IMR-90 (cell line): ENCODE results near the gene SRP54. TPM values are rescaled to one million over a fixed set of nuclear protein-coding genes. Genes with fewer than 3 reads are reported as not detected.

Experiments
- ATAC-seq: fragments of 200-7000 bp; cut with Tn5 transposase; 2 replicates; pipeline ENCODE4 v1.9.1; 2020; ENCODE audit warnings: low read depth, mild to moderate bottlenecking, moderate library complexity
- BruUV-seq: library from RNA; stranded (reverse); fragments of 400-500 nt; replicated peaks from 2 replicates; lab custom pipeline; 2021; lab: Mats Ljungman, UMichigan
- CTCF ChIA-PET: fragments of 300-600 bp; formaldehyde crosslinking; extraction: SDS; loops from one replicate; lab custom pipeline; 2021; ENCODE audit warnings: antibody characterized with exemption; lab: Yijun Ruan, JAX
- POLR2A ChIA-PET: fragments of 300-600 bp; sonication (Branson Sonifier 250); formaldehyde crosslinking; loops from one replicate; lab custom pipeline; 2022; ENCODE audit warnings: antibody characterized with exemption; ENCODE audit not compliant: unreplicated experiment; lab: Charles Lee
- DNase-seq: peaks from one replicate; pipeline ENCODE4 v3.0.0; 2013
- H2AFZ ChIP-seq: replicated peaks from 2 replicates; pipeline ENCODE3; 2013; ENCODE audit warnings: low read length, mild to moderate bottlenecking; ENCODE audit not compliant: poor library complexity
- H2AK5ac ChIP-seq: 2 replicates; pipeline ENCODE4 v1.6.1; 2013; ENCODE audit warnings: low read depth, low read length, inconsistent platforms
- H2AK9ac ChIP-seq: replicated peaks from 2 replicates; pipeline ENCODE3; 2013; ENCODE audit warnings: mild to moderate bottlenecking, low read depth, low read length, moderate library complexity; ENCODE audit not compliant: poor library complexity
- H2BK120ac ChIP-seq: 2 replicates; pipeline ENCODE4 v1.6.1; 2013; ENCODE audit warnings: low read depth, low read length, inconsistent platforms
- H2BK15ac ChIP-seq: 3 replicates; pipeline ENCODE4 v1.6.1; 2013; ENCODE audit warnings: low read depth, low read length, inconsistent platforms
- H2BK20ac ChIP-seq: 2 replicates; pipeline ENCODE4 v1.6.1; 2013; ENCODE audit warnings: low read depth, mild to moderate bottlenecking, inconsistent platforms, low read length, moderate library complexity
- H2BK5ac ChIP-seq: 2 replicates; pipeline ENCODE4 v1.6.1; 2013; ENCODE audit warnings: mild to moderate bottlenecking, low read depth, low read length, inconsistent platforms; ENCODE audit not compliant: poor library complexity, severe bottlenecking
- H3K14ac ChIP-seq: replicated peaks from 2 replicates; pipeline ENCODE4 v1.6.1; 2013; ENCODE audit warnings: low read depth, low read length, inconsistent platforms
- H3K18ac ChIP-seq: 2 replicates; pipeline ENCODE4 v1.6.1; 2013; ENCODE audit warnings: low read depth, low read length, control low read depth
- H3K23ac ChIP-seq: 2 replicates; pipeline ENCODE4 v1.6.1; 2013; ENCODE audit warnings: low read depth, low read length, inconsistent platforms
- H3K27ac ChIP-seq: 2 replicates; pipeline ENCODE4 v1.5.1; 2013; ENCODE audit warnings: mild to moderate bottlenecking, control low read depth, low read length; ENCODE audit not compliant: insufficient read depth
- H3K27me3 ChIP-seq: 2 replicates; pipeline ENCODE4 v1.6.1; 2013; ENCODE audit warnings: low read length; ENCODE audit not compliant: control insufficient read depth, insufficient read depth
- H3K36me3 ChIP-seq: 2 replicates; pipeline ENCODE4 v1.6.1; 2013; ENCODE audit warnings: low read length, mixed read lengths; ENCODE audit not compliant: control insufficient read depth, insufficient read depth
- H3K4ac ChIP-seq: 2 replicates; pipeline ENCODE4 v1.6.1; 2013; ENCODE audit warnings: low read depth, low read length, inconsistent platforms
- H3K4me1 ChIP-seq: 2 replicates; pipeline ENCODE4 v1.6.1; 2013; ENCODE audit warnings: low read length, mixed read lengths; ENCODE audit not compliant: control insufficient read depth, insufficient read depth
- H3K4me2 ChIP-seq: 2 replicates; pipeline ENCODE4 v1.6.1; 2013; ENCODE audit warnings: low read depth, mild to moderate bottlenecking, control low read depth, low read length, moderate library complexity
- H3K4me3 ChIP-seq: 2 replicates; pipeline ENCODE4 v1.5.1; 2013; ENCODE audit warnings: low read depth, mild to moderate bottlenecking, control low read depth, low read length, moderate library complexity; ENCODE audit not compliant: insufficient read depth
- H3K56ac ChIP-seq: 2 replicates; pipeline ENCODE4 v1.6.1; 2013; ENCODE audit warnings: low read length, inconsistent platforms; ENCODE audit not compliant: insufficient read depth; ENCODE audit errors: extremely low read depth
- H3K79me1 ChIP-seq, 2 experiments: 2 replicates each; pipeline ENCODE4 v1.6.1; 2013; ENCODE audit warnings: low read length in 2 of 2, inconsistent platforms in 1 of 2, low read depth in 1 of 2
- H3K9ac ChIP-seq: 2 replicates; pipeline ENCODE4 v1.6.1; 2013; ENCODE audit warnings: low read depth, low read length, control low read depth
- H3K9me1 ChIP-seq: 2 replicates; pipeline ENCODE4 v1.6.1; 2013; ENCODE audit warnings: low read length, inconsistent platforms; ENCODE audit not compliant: insufficient read depth
- H3K9me3 ChIP-seq: 2 replicates; pipeline ENCODE4 v1.6.1; 2013; ENCODE audit warnings: low read length; ENCODE audit not compliant: control insufficient read depth, insufficient read depth
- H4K20me1 ChIP-seq: 2 replicates; pipeline ENCODE4 v1.6.1; 2013; ENCODE audit warnings: low read length, inconsistent platforms; ENCODE audit not compliant: insufficient read depth
- H4K5ac ChIP-seq: 2 replicates; pipeline ENCODE4 v1.6.1; 2013; ENCODE audit warnings: mild to moderate bottlenecking, low read depth, low read length, control low read depth
- H4K8ac ChIP-seq, 2 experiments: 2 replicates each; pipeline ENCODE4 v1.6.1; 2013; ENCODE audit warnings: low read depth in 2 of 2, low read length in 2 of 2, control low read depth in 1 of 2, inconsistent platforms in 1 of 2
- H4K91ac ChIP-seq: 2 replicates; pipeline ENCODE4 v1.6.1; 2013; ENCODE audit warnings: low read depth, low read length, inconsistent platforms; ENCODE audit not compliant: insufficient read depth
- BHLHE40 ChIP-seq: fragments of 150-350 bp; IDR thresholded peaks from 2 replicates; pipeline ENCODE4 v1.6.1; 2016; ENCODE audit warnings: mild to moderate bottlenecking, low read depth, low read length
- FOS ChIP-seq: fragments of 150-350 bp; IDR thresholded peaks from 2 replicates; pipeline ENCODE4 v1.6.1; 2016; ENCODE audit warnings: low read depth, low read length
- POLR2A ChIP-seq: IDR thresholded peaks from 2 replicates; pipeline ENCODE4 v1.6.1; 2012; ENCODE audit warnings: mild to moderate bottlenecking, low read depth, low read length
- RCOR1 ChIP-seq: IDR thresholded peaks from 2 replicates; pipeline ENCODE4 v1.6.1; 2012; ENCODE audit warnings: mild to moderate bottlenecking, low read length, improper control_type of control experiment; ENCODE audit not compliant: insufficient replicate concordance
- RFX5 ChIP-seq: IDR thresholded peaks from 2 replicates; pipeline ENCODE4 v1.8.0; 2012; ENCODE audit warnings: low read depth, mild to moderate bottlenecking, low read length, moderate library complexity
- SMC3 ChIP-seq: fragments of 150-350 bp; IDR thresholded peaks from 2 replicates; pipeline ENCODE4 v1.6.1; 2016; ENCODE audit warnings: low read depth, mild to moderate bottlenecking, antibody characterized with exemption, low read length, moderate library complexity
- WGBS, 2 experiments: methylation state at CpG; one replicate each; pipeline versions ENCODE4 v1.1.5 to v1.1.7; 2013; ENCODE audit warnings: missing lambda C conversion rate in 2 of 2; ENCODE audit not compliant: insufficient read length in 1 of 2; ENCODE audit errors: extremely low coverage in 2 of 2; 5-methylcytosine and 5-hydroxymethylcytosine counted together
- dilution Hi-C: fragments of 300-500 bp; cut with HindIII; formaldehyde crosslinking; loops from one replicate; pipeline ENCODE4 v1.14.3; 2018; ENCODE audit warnings: low sequenced_read_pairs; ENCODE audit not compliant: unreplicated experiment
- in situ Hi-C: fragments of 300-500 bp; cut with MboI; formaldehyde crosslinking; loops from 3 replicates; pipeline ENCODE4 v1.14.3; 2019; ENCODE audit warnings: low sequenced_read_pairs, inconsistent platforms, mixed read lengths
- intact Hi-C: fragments of 100-400 bp; cut with micrococcal nuclease; formaldehyde crosslinking; loops from 2 replicates; pipeline ENCODE4 v1.10.0; 2022
- polyA plus RNA-seq, 3 experiments: library from polyadenylated mRNA; depleted of rRNA; stranded (reverse); fragments of >200 nt; gene quantifications; 2 replicates each; pipeline ENCODE4 v1.2.3, GENCODE V29; 2012; ENCODE audit warnings: low replicate concordance in 1 of 3
- total RNA-seq: library from RNA; depleted of rRNA; stranded (reverse); fragments of >200 nt; gene quantifications from 2 replicates; pipeline ENCODE4 v1.2.3, GENCODE V29; 2012
- TF ChIP-seq, protein P1 (sequence below): conservative IDR thresholded peaks from 2 replicates; pipeline ENCODE4 v1.5.1; 2012; ENCODE audit warnings: mild to moderate bottlenecking, low read depth, low read length, improper control_type of control experiment
- TF ChIP-seq, protein P2 (sequence below): fragments of 150-350 bp; IDR thresholded peaks from 2 replicates; pipeline ENCODE4 v1.6.1; 2017; ENCODE audit warnings: mild to moderate bottlenecking, antibody characterized with exemption, low read length, low read depth

Gene SRP54
- total and polyA plus RNA-seq, 2 of the 4 experiments (the other 2 are of a cell fraction) = 56.2 to 63.3 TPM

DNA sequence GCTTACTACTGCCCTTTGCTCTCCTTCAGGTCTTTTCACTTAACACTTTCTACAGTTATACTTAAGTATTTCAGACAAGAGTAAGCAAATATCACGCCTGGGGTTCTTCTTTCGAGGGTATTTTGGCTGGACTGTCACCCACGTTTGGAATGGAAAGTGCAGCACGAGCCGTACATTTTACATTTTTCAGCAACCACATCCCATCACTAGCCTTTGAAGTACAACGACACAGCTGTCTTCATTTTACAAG is 62.9 kb downstream of the SRP54 start:
- peaks cover 1% of the 10 kb centered on the region; the same call in 1 of the 2 replicates for H3K4me1 ChIP-seq
- in situ Hi-C loops (no loop called here), intact Hi-C loops (loop anchor here (10.0 kb wide), 1 partner anchor 369 kb away; no protein-coding TSS in a partner anchor), dilution Hi-C loops (no loop called here)
- peak overlapping the region; percentile 83 for H2AK5ac ChIP-seq
- H3K27ac ChIP-seq = peak overlapping the region; percentile 95
- no peaks in the 10 kb centered on the region for H3K27me3 ChIP-seq
- DNase-seq = no peak
- H3K36me3 ChIP-seq = peaks cover 3% of the 10 kb centered on the region; the same call in 1 of the 2 replicates
- no peaks in the 10 kb centered on the region for H3K9me3 ChIP-seq
- peak overlapping the region; percentile 85 for H3K18ac ChIP-seq
- H2BK5ac ChIP-seq = peak overlapping the region; percentile 87
- peak overlapping the region; percentile 96 for H3K14ac ChIP-seq
- H3K4me2 ChIP-seq = peak overlapping the region; percentile 85
- H4K8ac ChIP-seq = peak overlapping the region; percentile 99
- peak overlapping the region; percentile 79 for H3K4me3 ChIP-seq
- peak overlapping the region; percentile 88 for H3K4ac ChIP-seq
- H3K56ac ChIP-seq = peak overlapping the region; percentile 87
- ATAC-seq = no peak
- H3K79me1 ChIP-seq = peaks cover 9 to 45% of the 10 kb centered on the region in 2 experiments
- TF ChIP-seq RFX5 (no peak), RCOR1 (peak; percentile 85), BHLHE40 (peak; percentile 73), POLR2A (no peak), FOS (no peak), SMC3 (no peak)
- TF ChIP-seq, protein P1, sequence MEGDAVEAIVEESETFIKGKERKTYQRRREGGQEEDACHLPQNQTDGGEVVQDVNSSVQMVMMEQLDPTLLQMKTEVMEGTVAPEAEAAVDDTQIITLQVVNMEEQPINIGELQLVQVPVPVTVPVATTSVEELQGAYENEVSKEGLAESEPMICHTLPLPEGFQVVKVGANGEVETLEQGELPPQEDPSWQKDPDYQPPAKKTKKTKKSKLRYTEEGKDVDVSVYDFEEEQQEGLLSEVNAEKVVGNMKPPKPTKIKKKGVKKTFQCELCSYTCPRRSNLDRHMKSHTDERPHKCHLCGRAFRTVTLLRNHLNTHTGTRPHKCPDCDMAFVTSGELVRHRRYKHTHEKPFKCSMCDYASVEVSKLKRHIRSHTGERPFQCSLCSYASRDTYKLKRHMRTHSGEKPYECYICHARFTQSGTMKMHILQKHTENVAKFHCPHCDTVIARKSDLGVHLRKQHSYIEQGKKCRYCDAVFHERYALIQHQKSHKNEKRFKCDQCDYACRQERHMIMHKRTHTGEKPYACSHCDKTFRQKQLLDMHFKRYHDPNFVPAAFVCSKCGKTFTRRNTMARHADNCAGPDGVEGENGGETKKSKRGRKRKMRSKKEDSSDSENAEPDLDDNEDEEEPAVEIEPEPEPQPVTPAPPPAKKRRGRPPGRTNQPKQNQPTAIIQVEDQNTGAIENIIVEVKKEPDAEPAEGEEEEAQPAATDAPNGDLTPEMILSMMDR = no peak
- TF ChIP-seq, protein P2, sequence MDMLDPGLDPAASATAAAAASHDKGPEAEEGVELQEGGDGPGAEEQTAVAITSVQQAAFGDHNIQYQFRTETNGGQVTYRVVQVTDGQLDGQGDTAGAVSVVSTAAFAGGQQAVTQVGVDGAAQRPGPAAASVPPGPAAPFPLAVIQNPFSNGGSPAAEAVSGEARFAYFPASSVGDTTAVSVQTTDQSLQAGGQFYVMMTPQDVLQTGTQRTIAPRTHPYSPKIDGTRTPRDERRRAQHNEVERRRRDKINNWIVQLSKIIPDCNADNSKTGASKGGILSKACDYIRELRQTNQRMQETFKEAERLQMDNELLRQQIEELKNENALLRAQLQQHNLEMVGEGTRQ = no peak
- peak overlapping the region; percentile 79 for H4K91ac ChIP-seq
- peak overlapping the region; percentile 67; the same call in 2 of the 3 replicates for H2BK15ac ChIP-seq
- WGBS, 2 experiments = no CpG with 5 or more reads among the region's 6 CpGs
- peak overlapping the region; percentile 98 for H3K9ac ChIP-seq
- H2BK20ac ChIP-seq = 0 out of 2 replicates have a peak overlapping the region, but pooled peaks have one; percentile 18
- H4K20me1 ChIP-seq = no peaks in the 10 kb centered on the region
- peak overlapping the region; percentile 91 for H2AFZ ChIP-seq
- H4K5ac ChIP-seq = peak overlapping the region; percentile 92
- CTCF ChIA-PET = interaction anchor here (0.7 to 1.5 kb wide), 2 partner anchors 23 to 45 kb away, joined by 3 read pairs; no protein-coding TSS in a partner anchor
- POLR2A ChIA-PET = interaction anchor here (0.7 kb wide), 1 partner anchor 20 kb away, joined by 3 read pairs; no protein-coding TSS in a partner anchor
- H3K9me1 ChIP-seq = no peaks in the 10 kb centered on the region; the same call in 1 of the 2 replicates
- H3K23ac ChIP-seq = peak overlapping the region; percentile 87
- H2BK120ac ChIP-seq = peak overlapping the region; percentile 58
- peak overlapping the region; percentile 21 for H2AK9ac ChIP-seq
- no TSS peak for BruUV-seq
